ENCODE measurements around the gene NOL4L.

The NOL4L gene

GRCh38 chr20:32570401-32571190 lies 14.5 kb downstream of the NOL4L start:
- H3K4me3 ChIP-seq (ENCODE audit: low read length): no peak overlapping the region
- TF ChIP-seq, protein P1, sequence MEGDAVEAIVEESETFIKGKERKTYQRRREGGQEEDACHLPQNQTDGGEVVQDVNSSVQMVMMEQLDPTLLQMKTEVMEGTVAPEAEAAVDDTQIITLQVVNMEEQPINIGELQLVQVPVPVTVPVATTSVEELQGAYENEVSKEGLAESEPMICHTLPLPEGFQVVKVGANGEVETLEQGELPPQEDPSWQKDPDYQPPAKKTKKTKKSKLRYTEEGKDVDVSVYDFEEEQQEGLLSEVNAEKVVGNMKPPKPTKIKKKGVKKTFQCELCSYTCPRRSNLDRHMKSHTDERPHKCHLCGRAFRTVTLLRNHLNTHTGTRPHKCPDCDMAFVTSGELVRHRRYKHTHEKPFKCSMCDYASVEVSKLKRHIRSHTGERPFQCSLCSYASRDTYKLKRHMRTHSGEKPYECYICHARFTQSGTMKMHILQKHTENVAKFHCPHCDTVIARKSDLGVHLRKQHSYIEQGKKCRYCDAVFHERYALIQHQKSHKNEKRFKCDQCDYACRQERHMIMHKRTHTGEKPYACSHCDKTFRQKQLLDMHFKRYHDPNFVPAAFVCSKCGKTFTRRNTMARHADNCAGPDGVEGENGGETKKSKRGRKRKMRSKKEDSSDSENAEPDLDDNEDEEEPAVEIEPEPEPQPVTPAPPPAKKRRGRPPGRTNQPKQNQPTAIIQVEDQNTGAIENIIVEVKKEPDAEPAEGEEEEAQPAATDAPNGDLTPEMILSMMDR (conservative IDR thresholded peaks at IDR 0.05; ENCODE audit: low read depth, low read length): no peak
- no peak for DNase-seq (ENCODE audit: low read depth)

DNA sequence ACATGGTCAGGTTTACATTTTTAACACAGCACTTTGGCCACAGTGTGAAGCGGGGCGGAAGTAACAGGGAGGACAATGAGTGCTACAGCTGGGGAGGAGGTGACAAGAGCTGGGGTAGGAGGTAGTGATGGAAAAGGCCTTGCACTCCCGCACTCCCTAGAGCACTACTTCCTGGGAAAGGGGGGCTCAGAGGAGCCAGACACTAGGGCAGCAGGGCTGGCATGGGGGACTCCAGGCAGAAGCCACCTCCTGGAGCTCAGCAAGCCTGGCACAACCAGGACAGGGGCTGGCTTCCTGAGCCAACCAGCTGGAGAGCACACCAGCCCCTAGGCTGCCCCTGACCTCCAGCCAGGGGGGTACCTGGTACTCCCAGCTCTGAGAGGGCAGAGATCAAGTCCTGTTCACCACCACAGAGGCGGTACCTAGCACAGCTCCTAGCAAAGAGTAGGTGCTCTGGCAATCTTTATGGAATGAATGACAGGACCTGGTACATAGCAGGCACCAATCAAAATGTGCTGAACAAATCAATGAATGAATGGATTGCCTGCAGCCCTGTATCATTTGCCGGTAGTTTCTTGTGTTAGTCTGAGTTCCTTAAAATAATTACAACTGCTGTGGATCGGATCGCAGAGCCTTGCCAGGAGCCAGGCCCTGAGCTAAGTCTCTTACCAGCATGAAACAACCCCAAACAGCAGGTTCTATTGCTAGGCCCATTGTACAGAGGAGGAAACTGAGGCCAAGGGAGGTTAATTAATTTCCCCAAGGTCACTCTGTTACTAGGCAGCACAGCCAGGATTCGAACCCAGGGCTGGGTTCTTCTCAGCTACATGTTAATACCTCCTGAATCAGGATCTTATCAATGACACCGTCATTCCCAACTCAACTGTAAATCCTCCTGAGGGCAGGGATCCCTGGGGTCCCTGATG lies 15.5 kb downstream of the NOL4L start:
- TF ChIP-seq, protein P1 (conservative IDR thresholded peaks at IDR 0.05; ENCODE audit: low read depth, low read length): no peak
- H3K4me3 ChIP-seq (ENCODE audit: low read length): no peak overlapping the region
- DNase-seq (ENCODE audit: low read depth): no peak

DNA sequence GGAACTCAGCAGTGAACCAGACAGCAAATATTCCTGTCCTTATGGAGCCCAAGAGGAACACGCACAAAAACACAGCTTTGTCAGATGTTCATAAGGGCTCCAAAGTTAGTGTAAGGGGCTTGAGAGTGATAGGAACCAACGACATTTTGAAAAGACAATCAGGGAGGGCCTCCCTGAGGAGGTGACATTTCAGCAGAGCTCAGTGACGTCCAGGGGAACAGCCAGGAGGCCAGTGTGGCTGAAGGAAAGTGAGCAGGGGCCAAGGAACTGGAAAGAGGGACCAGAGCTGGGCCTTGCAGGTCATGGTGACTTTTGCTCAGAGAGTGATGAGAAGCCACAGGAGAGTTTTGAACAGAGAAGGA lies 16.1 kb downstream of the NOL4L start:
- no peak for DNase-seq (ENCODE audit: low read depth)
- TF ChIP-seq, protein P1 (conservative IDR thresholded peaks at IDR 0.05; ENCODE audit: low read depth, low read length): no peak
- no peak overlapping the region for H3K4me3 ChIP-seq (ENCODE audit: low read length)

- no peak for DNase-seq (ENCODE audit: low read depth)
- H3K4me3 ChIP-seq (ENCODE audit: low read length): no peak overlapping the region
- TF ChIP-seq, protein P1 (conservative IDR thresholded peaks at IDR 0.05; ENCODE audit: low read depth, low read length): no peak
Observed at GRCh38 chr20:32567384-32568178, 17.6 kb downstream of the NOL4L start.

DNA sequence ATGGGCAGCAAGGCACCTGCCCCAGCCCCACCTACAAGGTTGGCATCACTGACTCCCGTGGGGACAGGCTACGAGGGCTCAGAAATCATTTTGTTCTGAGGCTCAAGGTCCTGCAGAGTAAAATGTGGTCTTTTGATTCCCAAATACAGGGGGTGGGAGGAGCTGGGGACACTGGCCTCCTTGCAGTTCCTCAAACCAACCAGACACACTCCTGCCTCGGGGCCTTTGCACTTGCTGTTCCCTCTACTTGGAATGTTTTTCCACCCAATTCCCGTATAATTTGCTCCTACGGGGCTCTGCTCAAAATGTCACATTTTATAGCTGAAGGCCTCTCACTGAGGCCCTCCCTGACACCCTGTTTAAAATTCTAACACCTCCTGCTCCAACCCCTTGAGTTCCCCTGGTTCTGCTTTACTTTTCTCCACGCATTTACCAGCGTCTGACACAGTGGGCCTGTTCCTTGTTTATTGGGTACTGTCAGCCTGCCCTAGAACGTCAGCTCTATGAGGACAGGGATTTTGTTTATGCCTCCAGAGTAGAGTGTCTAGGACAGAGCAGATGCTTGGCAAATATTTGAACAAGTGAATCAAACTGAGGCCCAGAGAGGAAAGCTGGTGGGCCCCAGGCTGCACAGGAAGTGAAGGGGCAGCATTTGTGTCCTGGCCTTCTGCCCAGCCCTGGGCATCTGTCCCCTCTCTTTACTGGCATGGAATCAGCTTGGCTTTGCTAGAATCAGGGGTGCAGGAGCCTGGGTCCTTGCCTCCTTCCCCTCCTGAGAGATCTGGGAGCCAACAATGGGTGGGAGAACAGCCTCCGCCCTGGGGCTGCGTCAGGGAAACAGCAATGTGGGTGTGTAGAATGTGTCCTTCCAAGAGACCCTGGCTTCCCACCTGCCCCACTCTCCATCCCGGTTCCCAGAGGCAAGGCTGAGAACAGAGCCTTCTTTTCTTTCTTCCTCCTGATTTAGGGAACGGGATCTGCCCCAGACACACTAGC lies 18.5 kb downstream of the NOL4L start:
- TF ChIP-seq, protein P1 (conservative IDR thresholded peaks at IDR 0.05; ENCODE audit: low read depth, low read length): no peak

GRCh38 chr20:32565735-32566032 lies 19.4 kb downstream of the NOL4L start:
- TF ChIP-seq, protein P1 (conservative IDR thresholded peaks at IDR 0.05; ENCODE audit: low read depth, low read length): no peak
- H3K4me3 ChIP-seq (ENCODE audit: low read length): no peak overlapping the region
- no peak for DNase-seq (ENCODE audit: low read depth)

More for the DNA sequence above, 18.5 kb downstream of the NOL4L start:
- DNase-seq (ENCODE audit: low read depth): no peak
- H3K4me3 ChIP-seq (ENCODE audit: low read length): no peak overlapping the region
